ENCODE results near the gene RALGDS.

DNA sequence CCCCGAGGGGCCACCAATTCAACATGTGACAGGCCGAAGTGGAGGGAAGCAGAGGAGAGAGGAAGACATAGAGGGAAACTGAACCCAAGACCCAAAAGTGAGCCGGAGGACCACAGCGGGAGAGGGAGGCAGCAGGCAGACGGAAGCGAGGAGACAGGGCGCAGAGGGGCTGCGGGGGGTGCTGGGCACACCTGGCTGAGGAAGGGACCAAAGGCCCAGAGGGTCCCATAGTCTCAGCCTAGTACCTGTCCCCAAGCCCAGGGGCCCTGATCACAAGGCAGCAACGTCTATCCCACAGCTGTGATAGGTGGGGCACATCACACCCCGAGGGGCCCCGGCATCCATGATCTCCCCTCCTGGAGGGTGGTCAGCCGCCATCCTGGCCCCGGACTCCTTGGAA is 7.1 kb upstream of the RALGDS start:
- TF ChIP-seq, protein P1, sequence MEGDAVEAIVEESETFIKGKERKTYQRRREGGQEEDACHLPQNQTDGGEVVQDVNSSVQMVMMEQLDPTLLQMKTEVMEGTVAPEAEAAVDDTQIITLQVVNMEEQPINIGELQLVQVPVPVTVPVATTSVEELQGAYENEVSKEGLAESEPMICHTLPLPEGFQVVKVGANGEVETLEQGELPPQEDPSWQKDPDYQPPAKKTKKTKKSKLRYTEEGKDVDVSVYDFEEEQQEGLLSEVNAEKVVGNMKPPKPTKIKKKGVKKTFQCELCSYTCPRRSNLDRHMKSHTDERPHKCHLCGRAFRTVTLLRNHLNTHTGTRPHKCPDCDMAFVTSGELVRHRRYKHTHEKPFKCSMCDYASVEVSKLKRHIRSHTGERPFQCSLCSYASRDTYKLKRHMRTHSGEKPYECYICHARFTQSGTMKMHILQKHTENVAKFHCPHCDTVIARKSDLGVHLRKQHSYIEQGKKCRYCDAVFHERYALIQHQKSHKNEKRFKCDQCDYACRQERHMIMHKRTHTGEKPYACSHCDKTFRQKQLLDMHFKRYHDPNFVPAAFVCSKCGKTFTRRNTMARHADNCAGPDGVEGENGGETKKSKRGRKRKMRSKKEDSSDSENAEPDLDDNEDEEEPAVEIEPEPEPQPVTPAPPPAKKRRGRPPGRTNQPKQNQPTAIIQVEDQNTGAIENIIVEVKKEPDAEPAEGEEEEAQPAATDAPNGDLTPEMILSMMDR (IDR thresholded peaks at IDR 0.05): no peak
- TF ChIP-seq POLR2AphosphoS5 (IDR thresholded peaks at IDR 0.05; ENCODE audit: low read depth, low read length) (no peak), SIN3A (IDR thresholded peaks at IDR 0.05; ENCODE audit: borderline replicate concordance, insufficient read depth, low read depth, low read length) (no peak)
